Endothelial cell of hepatic sinusoid (primary cell): ENCODE measurements around the gene FAM120A.

Experiments used
- in situ Hi-C: cut with HindIII; loops from 2 replicates; pipeline ENCODE4 v1.10.0; 2017; ENCODE audit warnings: low sequenced_read_pairs

Gene FAM120A

GRCh38 chr9:93467462-93467861 is 16.0 kb downstream of the FAM120A start:
- in situ Hi-C loops: no loop called here

GRCh38 chr9:93468763-93469456 is 17.4 kb downstream of the FAM120A start:
- in situ Hi-C loops: no loop called here

- in situ Hi-C loops: no loop called here
Measured at GRCh38 chr9:93470391-93470790, 18.9 kb downstream of the FAM120A start.

GRCh38 chr9:93471124-93471523 is 19.6 kb downstream of the FAM120A start:
- in situ Hi-C loops: no loop called here

GRCh38 chr9:93473411-93473810 is 21.9 kb downstream of the FAM120A start:
- in situ Hi-C loops: no loop called here

GRCh38 chr9:93475108-93475507 is 23.6 kb downstream of the FAM120A start:
- in situ Hi-C loops: loop anchor here (5.0 kb wide), 1 partner anchor 63 kb away; no protein-coding TSS in a partner anchor

GRCh38 chr9:93475856-93476255 is 24.4 kb downstream of the FAM120A start:
- in situ Hi-C loops: loop anchor here (5.0 kb wide), 1 partner anchor 64 kb away; no protein-coding TSS in a partner anchor

GRCh38 chr9:93476924-93477323 is 25.4 kb downstream of the FAM120A start:
- in situ Hi-C loops: loop anchor here (5.0 kb wide), 1 partner anchor 65 kb away; no protein-coding TSS in a partner anchor

- in situ Hi-C loops: loop anchor here (5.0 kb wide), 1 partner anchor 65 kb away; no protein-coding TSS in a partner anchor
Measured at GRCh38 chr9:93477397-93477796, 25.9 kb downstream of the FAM120A start.

- in situ Hi-C loops: loop anchor here (5.0 kb wide), 1 partner anchor 67 kb away; no protein-coding TSS in a partner anchor
Measured at GRCh38 chr9:93479726-93480125, 28.2 kb downstream of the FAM120A start.

GRCh38 chr9:93480262-93480661 is 28.8 kb downstream of the FAM120A start:
- in situ Hi-C loops: no loop called here

GRCh38 chr9:93480728-93481324 is 29.3 kb downstream of the FAM120A start:
- in situ Hi-C loops: no loop called here

- in situ Hi-C loops: no loop called here
Measured at GRCh38 chr9:93483497-93483896, 32.0 kb downstream of the FAM120A start.

GRCh38 chr9:93486268-93486667 is 34.8 kb downstream of the FAM120A start:
- in situ Hi-C loops: no loop called here

- in situ Hi-C loops: no loop called here
Measured at GRCh38 chr9:93488244-93488643, 36.8 kb downstream of the FAM120A start.

- in situ Hi-C loops: no loop called here
Measured at GRCh38 chr9:93491593-93492232, 40.2 kb downstream of the FAM120A start.

GRCh38 chr9:93492327-93492726 is 40.8 kb downstream of the FAM120A start:
- in situ Hi-C loops: no loop called here

- in situ Hi-C loops: no loop called here
Measured at GRCh38 chr9:93493949-93494348, 42.5 kb downstream of the FAM120A start.

GRCh38 chr9:93496285-93496684 is 44.8 kb downstream of the FAM120A start:
- in situ Hi-C loops: no loop called here

GRCh38 chr9:93500571-93501298 is 49.2 kb downstream of the FAM120A start:
- in situ Hi-C loops: no loop called here

GRCh38 chr9:93501406-93501805 is 49.9 kb downstream of the FAM120A start:
- in situ Hi-C loops: no loop called here
